ENCODE results near the gene ERV3-1.
"Not testable (repeated sequence)": the region's sequence is repeated elsewhere in the genome, so short reads cannot be mapped to it uniquely, and the experiment has no call there.

DNA sequence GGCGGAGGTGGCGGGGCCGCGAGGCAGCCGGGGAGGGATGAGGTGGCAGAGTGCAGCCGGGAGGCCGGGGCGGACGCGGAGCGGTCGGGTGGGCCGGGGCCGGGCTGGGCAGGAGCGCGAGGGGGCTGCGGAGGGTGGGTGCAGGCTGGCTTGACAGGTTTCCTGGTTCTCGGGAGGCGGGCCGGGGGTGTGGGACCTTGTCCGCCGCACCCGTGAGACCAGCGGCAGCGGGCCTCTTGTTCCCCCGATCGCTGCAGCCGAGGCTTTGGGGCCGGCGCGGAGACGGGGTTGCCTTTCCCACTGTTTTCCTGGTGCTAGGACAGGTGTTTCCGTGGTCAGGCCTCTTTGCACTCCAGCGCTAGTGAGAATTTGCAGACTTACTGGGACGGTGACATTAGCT, 32.3 kb upstream of the ERV3-1 start:
- not testable (repeated sequence) for TF ChIP-seq POLR2A (IDR thresholded peaks at IDR 0.05; ENCODE audit: low read depth, low read length); TAF1 (IDR thresholded peaks at IDR 0.05; ENCODE audit: borderline replicate concordance, low read depth, low read length); POLR2AphosphoS5 (IDR thresholded peaks at IDR 0.05; ENCODE audit: low read depth, low read length)

Data from GM12892 (cell line).